Fibroblast of mammary gland (primary cell): ENCODE measurements around the gene AOC1.

Experiments used
- DNase-seq: peaks from one replicate; pipeline ENCODE4 v3.0.0-alpha.2; 2010; ENCODE audit warnings: low read depth
- H3K4me3 ChIP-seq: 2 replicates; pipeline ENCODE4 v1.5.1; 2011; ENCODE audit warnings: low read depth, mild to moderate bottlenecking, low read length, moderate library complexity; ENCODE audit not compliant: control insufficient read depth
- TF ChIP-seq, protein P1 (sequence below): conservative IDR thresholded peaks from 2 replicates; pipeline ENCODE4 v1.5.1; 2011; ENCODE audit warnings: low read depth, low read length, inconsistent platforms; ENCODE audit not compliant: control insufficient read depth, insufficient read depth

AOC1 gene

DNA sequence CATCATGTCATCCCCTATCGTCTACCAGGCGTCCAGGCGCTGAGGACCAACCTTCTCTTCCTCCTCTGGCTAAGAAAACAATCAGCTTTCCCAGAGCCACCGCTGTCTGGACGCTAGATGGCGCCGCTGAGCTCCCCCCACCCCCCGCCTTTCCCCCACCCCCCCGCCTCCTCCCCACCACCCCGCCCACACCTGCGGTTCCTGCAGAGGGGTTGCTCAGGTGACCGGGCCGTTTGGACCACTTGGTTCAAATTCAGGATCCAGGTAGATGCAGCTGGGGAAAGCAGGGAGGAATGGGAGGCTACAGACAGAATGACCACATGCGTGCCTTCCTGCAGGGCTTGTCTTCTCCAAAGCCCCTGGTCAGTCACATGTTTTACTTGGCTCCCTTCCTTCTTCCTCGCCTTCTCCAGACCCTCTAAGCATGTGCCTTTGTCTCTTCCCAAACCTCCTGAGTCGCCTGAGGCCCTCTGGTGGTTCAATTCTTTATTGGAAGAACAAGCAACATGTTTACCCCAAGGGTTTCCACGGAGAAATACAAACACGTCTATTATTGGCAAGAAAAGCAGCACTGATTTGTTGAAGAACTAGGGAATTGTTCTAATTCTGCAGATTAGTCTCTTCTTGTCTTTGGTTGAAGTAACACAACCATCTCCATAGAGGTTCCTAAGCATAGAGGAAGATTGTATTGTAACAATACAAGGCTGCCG lies 24.7 kb downstream of the AOC1 start:
- peak; percentile 95 for DNase-seq
- H3K4me3 ChIP-seq, result no peak overlapping the region
- TF ChIP-seq, protein P1, sequence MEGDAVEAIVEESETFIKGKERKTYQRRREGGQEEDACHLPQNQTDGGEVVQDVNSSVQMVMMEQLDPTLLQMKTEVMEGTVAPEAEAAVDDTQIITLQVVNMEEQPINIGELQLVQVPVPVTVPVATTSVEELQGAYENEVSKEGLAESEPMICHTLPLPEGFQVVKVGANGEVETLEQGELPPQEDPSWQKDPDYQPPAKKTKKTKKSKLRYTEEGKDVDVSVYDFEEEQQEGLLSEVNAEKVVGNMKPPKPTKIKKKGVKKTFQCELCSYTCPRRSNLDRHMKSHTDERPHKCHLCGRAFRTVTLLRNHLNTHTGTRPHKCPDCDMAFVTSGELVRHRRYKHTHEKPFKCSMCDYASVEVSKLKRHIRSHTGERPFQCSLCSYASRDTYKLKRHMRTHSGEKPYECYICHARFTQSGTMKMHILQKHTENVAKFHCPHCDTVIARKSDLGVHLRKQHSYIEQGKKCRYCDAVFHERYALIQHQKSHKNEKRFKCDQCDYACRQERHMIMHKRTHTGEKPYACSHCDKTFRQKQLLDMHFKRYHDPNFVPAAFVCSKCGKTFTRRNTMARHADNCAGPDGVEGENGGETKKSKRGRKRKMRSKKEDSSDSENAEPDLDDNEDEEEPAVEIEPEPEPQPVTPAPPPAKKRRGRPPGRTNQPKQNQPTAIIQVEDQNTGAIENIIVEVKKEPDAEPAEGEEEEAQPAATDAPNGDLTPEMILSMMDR, result peak; percentile 71

DNA sequence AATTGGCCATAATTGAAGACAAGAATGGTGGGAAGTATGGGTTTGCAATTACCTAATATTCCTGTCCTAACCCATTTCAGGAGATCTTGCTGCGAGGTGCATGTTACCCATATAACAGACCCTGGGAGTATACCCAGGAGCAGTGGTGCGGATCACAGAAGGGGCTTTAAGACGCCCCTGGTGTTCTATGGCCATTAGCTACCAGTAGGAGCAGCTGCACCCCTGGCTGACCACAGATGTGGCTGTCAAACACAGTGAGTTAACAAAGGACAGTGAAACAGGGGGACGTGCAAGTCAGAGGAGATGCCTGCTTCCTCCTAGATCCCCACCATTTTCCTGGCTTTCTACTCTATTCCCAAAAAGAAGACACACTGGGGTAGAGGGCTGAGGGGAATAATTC lies 25.2 kb downstream of the AOC1 start:
- DNase-seq, result no peak
- no peak overlapping the region for H3K4me3 ChIP-seq
- TF ChIP-seq, protein P1, result no peak

DNA sequence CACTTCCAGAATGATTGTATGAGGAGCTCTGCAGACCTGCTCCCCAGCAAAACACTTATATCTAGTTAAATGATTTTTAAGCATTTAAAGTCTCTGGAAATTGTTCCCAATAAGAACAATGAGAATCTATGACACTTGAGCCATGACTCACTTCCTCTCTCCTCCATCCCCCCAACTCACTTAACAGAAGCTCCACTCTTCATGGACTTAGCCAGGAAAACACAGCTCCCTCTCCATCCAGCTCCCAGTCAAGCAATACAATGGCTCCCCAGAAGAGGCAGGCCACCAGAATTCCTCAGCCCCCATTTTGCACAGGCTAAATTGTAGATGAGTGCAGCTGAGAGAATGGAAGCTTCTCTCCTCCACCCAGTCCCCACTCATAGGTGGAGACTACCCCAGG lies 27.0 kb downstream of the AOC1 start:
- no peak overlapping the region for H3K4me3 ChIP-seq
- peak; percentile 43 for DNase-seq
- TF ChIP-seq, protein P1, result no peak

DNA sequence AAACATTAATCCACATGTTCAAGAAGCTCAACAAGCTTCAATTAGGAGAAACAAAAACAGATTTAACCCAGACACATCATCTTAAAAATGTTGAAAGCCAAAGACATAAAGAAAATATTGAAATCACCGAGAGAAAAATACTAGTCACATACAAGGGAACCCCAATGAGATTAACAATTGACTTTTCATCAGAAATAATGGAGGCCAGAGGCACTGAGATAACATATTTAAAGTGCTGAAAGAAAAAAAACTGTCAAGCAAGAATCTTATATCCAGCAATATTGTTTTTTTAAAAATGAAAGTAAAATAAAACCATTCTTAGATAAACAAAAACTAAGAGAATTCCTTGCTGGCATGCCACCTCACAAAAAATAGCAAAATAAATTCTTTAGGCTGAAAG lies 28.9 kb downstream of the AOC1 start:
- H3K4me3 ChIP-seq, result no peak overlapping the region
- TF ChIP-seq, protein P1, result no peak
- no peak for DNase-seq

DNA sequence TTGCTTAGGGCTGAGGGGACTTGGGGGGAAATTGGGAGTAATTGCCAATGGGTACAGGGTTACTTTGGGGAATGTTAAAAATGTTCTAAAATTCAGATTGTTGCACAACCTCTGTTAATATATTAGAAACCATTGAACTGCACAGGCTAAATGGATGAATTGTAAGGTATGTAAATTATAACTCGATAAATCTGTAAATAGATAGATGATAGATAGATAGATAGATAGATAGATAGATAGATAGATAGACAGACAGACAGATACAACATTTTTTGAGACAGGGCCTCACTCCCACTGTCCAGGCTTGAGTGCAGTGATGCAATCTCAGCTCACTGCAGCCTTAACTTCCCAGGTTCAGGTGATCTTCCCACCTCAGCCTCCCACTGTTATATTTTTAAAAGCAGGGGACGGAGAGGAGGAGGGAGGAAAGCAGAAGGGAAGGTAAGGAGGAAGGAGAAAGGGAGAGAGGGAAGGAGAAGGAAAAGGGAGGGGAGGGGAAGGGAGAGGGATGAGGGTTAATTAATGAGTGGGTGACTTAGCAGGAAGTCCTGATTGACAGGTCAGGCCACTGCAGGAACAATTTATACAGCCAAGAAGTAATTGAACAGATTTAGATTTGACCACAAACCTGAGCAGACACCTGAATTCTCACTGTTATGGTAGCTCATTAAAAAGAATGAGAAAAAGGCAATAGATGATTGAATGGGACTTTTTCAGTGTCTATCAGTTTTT lies 38.7 kb downstream of the AOC1 start:
- DNase-seq, result no peak
- no peak overlapping the region for H3K4me3 ChIP-seq
- TF ChIP-seq, protein P1, result no peak

DNA sequence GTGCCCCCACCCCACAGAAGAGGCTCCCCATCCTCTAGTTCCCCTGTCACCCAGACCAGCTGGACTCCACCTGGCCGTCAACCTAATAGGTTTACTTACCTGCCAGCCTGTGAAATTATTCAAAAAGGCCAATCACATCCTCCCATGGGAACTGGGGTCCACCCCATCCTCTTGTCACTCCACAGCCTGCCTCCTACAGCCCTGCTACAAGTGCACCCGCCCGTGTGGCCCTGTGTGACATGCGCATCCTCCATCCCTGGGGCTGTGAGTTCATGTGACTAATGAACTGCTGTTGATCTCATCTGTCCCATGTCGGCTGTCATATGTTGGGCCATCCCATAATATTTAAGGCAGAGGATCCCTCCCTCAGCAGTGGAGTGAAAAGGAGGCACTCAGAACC lies 39.4 kb downstream of the AOC1 start:
- H3K4me3 ChIP-seq, result no peak overlapping the region
- TF ChIP-seq, protein P1, result no peak
- no peak for DNase-seq
